ENCODE data around the gene REXO1.

REXO1 gene

GRCh38 chr19:1836458-1837221 is 11.6 kb downstream of the REXO1 start:
- TF ChIP-seq EZH2phosphoT487 (IDR thresholded peaks at IDR 0.05; ENCODE audit: borderline replicate concordance) (no peak), CTCF (conservative IDR thresholded peaks at IDR 0.05; ENCODE audit: low read length) (no peak)
- Histone ChIP-seq H3K27me3 (ENCODE audit: insufficient read depth, low read length, poor library complexity, severe bottlenecking) (no peaks in the 10 kb centered on the region), H3K9ac (ENCODE audit: low read depth, low read length, poor library complexity, severe bottlenecking) (no peak overlapping the region), H3K9me2 (replicated peaks; ENCODE audit: low read depth, low read length) (no peaks in the 10 kb centered on the region), H4K20me1 (ENCODE audit: insufficient read depth, low read length, poor library complexity, severe bottlenecking) (peaks cover 27% of the 10 kb centered on the region), H3K4me1 (ENCODE audit: insufficient read depth, low read length, poor library complexity, severe bottlenecking) (no peaks in the 10 kb centered on the region), H3K4me3 (ENCODE audit: low read length, poor library complexity, severe bottlenecking) (no peak overlapping the region), H3K9me3 (ENCODE audit: insufficient read depth, low read depth, low read length) (no peaks in the 10 kb centered on the region), H3K4me2 (ENCODE audit: low read depth, low read length, poor library complexity, severe bottlenecking) (no peak overlapping the region), H2AFZ (ENCODE audit: low read length) (no peak overlapping the region), H3K36me3 (ENCODE audit: insufficient read depth, low read length) (no peaks in the 10 kb centered on the region), H3K79me2 (ENCODE audit: insufficient read depth, low read length) (peaks cover 72% of the 10 kb centered on the region; the same call in 1 of the 2 replicates), H3F3A (ENCODE audit: low read depth) (no peaks in the 10 kb centered on the region)

- H3K9me3 ChIP-seq (ENCODE audit: insufficient read depth, low read depth, low read length), result no peaks in the 10 kb centered on the region
- H3K4me1 ChIP-seq (ENCODE audit: insufficient read depth, low read length, poor library complexity, severe bottlenecking), result no peaks in the 10 kb centered on the region
- H3K36me3 ChIP-seq (ENCODE audit: insufficient read depth, low read length), result peaks cover 2% of the 10 kb centered on the region; the same call in 1 of the 2 replicates
- H3K9ac ChIP-seq (ENCODE audit: low read depth, low read length, poor library complexity, severe bottlenecking), result no peak overlapping the region
- no peak overlapping the region for H2AFZ ChIP-seq (ENCODE audit: low read length)
- no peaks in the 10 kb centered on the region for H3F3A ChIP-seq (ENCODE audit: low read depth)
- TF ChIP-seq CTCF (conservative IDR thresholded peaks at IDR 0.05; ENCODE audit: low read length) (no peak), EZH2phosphoT487 (IDR thresholded peaks at IDR 0.05; ENCODE audit: borderline replicate concordance) (no peak)
- H3K27me3 ChIP-seq (ENCODE audit: insufficient read depth, low read length, poor library complexity, severe bottlenecking), result no peaks in the 10 kb centered on the region
- no peak overlapping the region for H3K4me3 ChIP-seq (ENCODE audit: low read length, poor library complexity, severe bottlenecking)
- H3K4me2 ChIP-seq (ENCODE audit: low read depth, low read length, poor library complexity, severe bottlenecking), result no peak overlapping the region
- H4K20me1 ChIP-seq (ENCODE audit: insufficient read depth, low read length, poor library complexity, severe bottlenecking), result peaks cover 20% of the 10 kb centered on the region
- H3K79me2 ChIP-seq (ENCODE audit: insufficient read depth, low read length), result peaks cover 47% of the 10 kb centered on the region; the same call in 1 of the 2 replicates
- H3K9me2 ChIP-seq (replicated peaks; ENCODE audit: low read depth, low read length), result no peaks in the 10 kb centered on the region
Measured at GRCh38 chr19:1833540-1833939, 14.7 kb downstream of the REXO1 start.

GRCh38 chr19:1832046-1832663 is 16.1 kb downstream of the REXO1 start:
- Histone ChIP-seq H3K79me2 (ENCODE audit: insufficient read depth, low read length) (peaks cover 38% of the 10 kb centered on the region; the same call in 1 of the 2 replicates), H3K4me1 (ENCODE audit: insufficient read depth, low read length, poor library complexity, severe bottlenecking) (no peaks in the 10 kb centered on the region), H3K27me3 (ENCODE audit: insufficient read depth, low read length, poor library complexity, severe bottlenecking) (no peaks in the 10 kb centered on the region), H3K36me3 (ENCODE audit: insufficient read depth, low read length) (peaks cover 7% of the 10 kb centered on the region; the same call in 1 of the 2 replicates), H2AFZ (ENCODE audit: low read length) (no peak overlapping the region), H3K9me2 (replicated peaks; ENCODE audit: low read depth, low read length) (no peaks in the 10 kb centered on the region), H3F3A (ENCODE audit: low read depth) (no peaks in the 10 kb centered on the region), H4K20me1 (ENCODE audit: insufficient read depth, low read length, poor library complexity, severe bottlenecking) (peaks cover 14% of the 10 kb centered on the region), H3K9ac (ENCODE audit: low read depth, low read length, poor library complexity, severe bottlenecking) (no peak overlapping the region), H3K4me2 (ENCODE audit: low read depth, low read length, poor library complexity, severe bottlenecking) (no peak overlapping the region), H3K4me3 (ENCODE audit: low read length, poor library complexity, severe bottlenecking) (no peak overlapping the region), H3K9me3 (ENCODE audit: insufficient read depth, low read depth, low read length) (no peaks in the 10 kb centered on the region)
- TF ChIP-seq CTCF (conservative IDR thresholded peaks at IDR 0.05; ENCODE audit: low read length) (no peak), EZH2phosphoT487 (IDR thresholded peaks at IDR 0.05; ENCODE audit: borderline replicate concordance) (no peak)
